ENCODE measurements around the gene P2RY14.

P2RY14 gene

DNA sequence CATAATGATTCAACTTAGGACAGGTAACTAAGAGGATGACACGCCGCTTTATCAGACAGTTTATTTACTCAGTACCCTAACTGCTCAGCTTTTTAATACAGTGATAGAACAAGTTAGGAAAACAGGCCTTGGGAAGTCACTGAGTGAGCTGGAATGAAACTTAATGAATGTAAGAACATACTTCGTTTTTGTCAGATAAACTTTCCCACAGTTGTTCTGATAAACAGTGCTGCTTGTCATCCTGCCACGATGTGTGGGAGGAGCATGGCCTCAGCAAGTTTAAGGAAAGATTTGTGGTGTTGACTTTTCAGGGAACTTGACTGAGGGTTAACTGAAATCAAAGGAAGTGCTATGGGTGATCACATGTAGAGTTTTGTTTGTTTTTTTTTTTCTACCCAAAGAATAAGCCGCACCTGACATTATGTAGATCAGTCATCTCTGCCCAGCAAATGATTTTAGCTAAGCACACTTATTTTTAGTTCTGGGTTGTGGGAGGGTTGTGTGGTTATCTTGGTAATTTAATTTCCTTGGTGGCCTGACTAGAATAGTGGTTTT, 5.6 kb upstream of the P2RY14 start:
- Mint-ChIP-seq H3K27me3 (no peaks in the 10 kb centered on the region), H3K4me1 (peaks cover 39% of the 10 kb centered on the region), H3K27ac (peak overlapping the region in 1 of 2 donors; percentile 11), H3K9me3 (no peaks in the 10 kb centered on the region), H3K4me3 (peak overlapping the region; percentile 16 to 19)
- peak; percentile 81 for ATAC-seq
- DNase-seq: peak in 1 of 2 donors; percentile 21

GRCh38 chr3:151283387-151283786, 5.0 kb upstream of the P2RY14 start:
- Mint-ChIP-seq H3K27me3 (no peaks in the 10 kb centered on the region), H3K27ac (no peak overlapping the region), H3K4me1 (peaks cover 45% of the 10 kb centered on the region), H3K9me3 (no peaks in the 10 kb centered on the region), H3K4me3 (peak overlapping the region in 1 of 2 donors; percentile 2)
- ATAC-seq (peak; percentile 64), DNase-seq (no peak)

DNA sequence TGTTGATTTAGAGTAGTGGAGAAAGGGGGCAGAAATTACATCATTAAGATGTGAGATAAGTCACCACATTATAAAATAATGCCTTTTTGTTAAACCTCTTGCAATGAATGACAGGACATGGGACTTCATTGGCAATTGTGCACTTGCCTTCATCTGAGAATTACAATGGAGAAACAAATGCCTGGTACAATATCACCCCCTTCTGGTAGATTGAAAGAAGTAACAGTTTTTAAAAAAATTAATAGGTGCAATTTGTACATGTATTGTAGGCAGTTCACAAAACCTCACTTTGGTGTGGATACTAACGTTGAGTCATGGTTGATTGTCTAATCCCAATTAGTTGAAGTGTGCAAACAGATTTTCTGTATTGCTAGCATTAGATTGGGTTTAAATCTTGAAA, 4.6 kb upstream of the P2RY14 start:
- H3K27ac Mint-ChIP-seq: no peak overlapping the region
- H3K4me1 Mint-ChIP-seq: peaks cover 49% of the 10 kb centered on the region
- H3K4me3 Mint-ChIP-seq: no peak overlapping the region
- H3K27me3 Mint-ChIP-seq: no peaks in the 10 kb centered on the region
- ATAC-seq: peak; percentile 63
- H3K9me3 Mint-ChIP-seq: no peaks in the 10 kb centered on the region
- no peak for DNase-seq

DNA sequence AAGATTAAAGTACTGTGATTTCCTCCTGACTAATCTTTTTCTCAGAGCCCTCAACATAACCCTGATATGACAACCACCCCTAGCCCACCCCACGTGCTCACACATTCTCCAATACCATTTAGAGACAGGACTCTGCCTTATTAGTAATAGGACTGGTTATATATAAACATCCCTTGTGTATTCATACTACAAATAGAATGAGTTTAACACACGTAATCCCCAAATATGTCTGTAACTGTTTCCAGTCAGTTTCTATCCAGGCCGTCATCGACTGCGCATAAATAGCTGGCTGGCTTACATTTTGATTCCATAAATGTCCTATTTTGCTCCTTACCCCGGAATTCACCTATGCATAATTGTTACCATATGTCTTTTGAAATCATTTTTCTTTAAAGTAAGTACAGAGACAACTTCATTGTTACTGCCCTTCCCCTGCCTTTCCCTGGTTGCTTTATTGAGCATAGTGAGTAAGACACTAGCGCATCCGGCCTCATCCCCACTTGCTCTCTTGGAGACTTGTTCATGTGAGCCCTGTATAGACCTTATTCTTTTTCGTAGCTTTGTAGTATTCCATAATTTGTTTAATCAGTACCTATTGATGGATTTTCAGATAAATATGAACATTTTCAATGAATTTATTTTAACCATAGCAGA, 3.5 kb upstream of the P2RY14 start:
- Mint-ChIP-seq H3K9me3 (no peaks in the 10 kb centered on the region), H3K27ac (no peak overlapping the region), H3K4me3 (no peak overlapping the region), H3K27me3 (no peaks in the 10 kb centered on the region), H3K4me1 (peaks cover 53% of the 10 kb centered on the region)
- ATAC-seq (no peak), DNase-seq (no peak)

DNA sequence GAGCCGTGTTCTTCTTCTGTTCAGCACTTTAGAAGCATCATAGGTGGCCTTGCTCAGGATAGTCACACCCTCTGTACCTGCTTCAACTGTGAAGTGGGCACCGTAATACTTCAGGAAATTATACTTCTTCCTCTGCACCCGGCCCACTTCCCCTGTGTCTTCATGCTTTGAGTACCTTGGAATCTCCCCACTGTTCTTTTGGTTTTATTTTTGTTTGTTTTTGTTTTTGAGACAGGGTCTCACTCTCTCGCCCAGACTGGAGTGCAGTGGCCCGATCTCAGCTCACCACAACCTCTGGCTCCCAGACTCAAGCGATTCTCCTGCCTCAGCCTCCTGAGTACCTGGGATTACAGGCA, 1.7 kb downstream of the P2RY14 start:
- Mint-ChIP-seq H3K9me3 (no peaks in the 10 kb centered on the region), H3K4me1 (peaks cover 60% of the 10 kb centered on the region), H3K27me3 (no peaks in the 10 kb centered on the region), H3K4me3 (peak overlapping the region; percentile 67 to 76), H3K27ac (peak overlapping the region; percentile 75 to 91)
- ATAC-seq: peak; percentile 86
- DNase-seq: peak in 1 of 2 donors; percentile 43

- peak overlapping the region in 1 of 2 donors; percentile 91 for H3K27ac Mint-ChIP-seq
- peaks cover 61% of the 10 kb centered on the region for H3K4me1 Mint-ChIP-seq
- peak overlapping the region; percentile 14 to 76 for H3K4me3 Mint-ChIP-seq
- no peaks in the 10 kb centered on the region for H3K27me3 Mint-ChIP-seq
- no peak for DNase-seq
- H3K9me3 Mint-ChIP-seq: no peaks in the 10 kb centered on the region
- peak; percentile 41 for ATAC-seq
Measured at GRCh38 chr3:151276038-151276686, 2.2 kb downstream of the P2RY14 start.

DNA sequence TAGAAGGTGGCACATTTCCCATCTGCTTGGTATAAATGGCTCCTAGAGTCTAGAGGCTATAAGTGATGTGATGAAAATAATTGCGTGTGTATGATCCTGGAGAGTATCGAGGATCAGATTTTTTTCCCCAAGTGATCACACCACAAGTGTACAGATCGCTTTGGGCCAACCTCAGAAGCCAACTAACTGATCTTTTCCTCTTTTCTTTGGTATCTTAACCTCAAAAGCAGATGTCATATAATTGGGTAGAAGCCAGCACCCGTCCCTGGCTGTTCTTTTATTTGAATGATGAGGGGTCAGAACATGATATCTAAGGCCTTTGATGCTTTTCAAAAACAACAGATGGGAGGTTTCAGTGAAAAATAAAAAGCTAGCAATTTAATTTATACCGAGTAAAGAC, 3.3 kb downstream of the P2RY14 start:
- H3K27ac Mint-ChIP-seq: peak overlapping the region in 1 of 2 donors; percentile 34
- no peaks in the 10 kb centered on the region for H3K9me3 Mint-ChIP-seq
- no peaks in the 10 kb centered on the region for H3K27me3 Mint-ChIP-seq
- peaks cover 63% of the 10 kb centered on the region for H3K4me1 Mint-ChIP-seq
- DNase-seq: no peak
- ATAC-seq: no peak
- H3K4me3 Mint-ChIP-seq: no peak overlapping the region

DNA sequence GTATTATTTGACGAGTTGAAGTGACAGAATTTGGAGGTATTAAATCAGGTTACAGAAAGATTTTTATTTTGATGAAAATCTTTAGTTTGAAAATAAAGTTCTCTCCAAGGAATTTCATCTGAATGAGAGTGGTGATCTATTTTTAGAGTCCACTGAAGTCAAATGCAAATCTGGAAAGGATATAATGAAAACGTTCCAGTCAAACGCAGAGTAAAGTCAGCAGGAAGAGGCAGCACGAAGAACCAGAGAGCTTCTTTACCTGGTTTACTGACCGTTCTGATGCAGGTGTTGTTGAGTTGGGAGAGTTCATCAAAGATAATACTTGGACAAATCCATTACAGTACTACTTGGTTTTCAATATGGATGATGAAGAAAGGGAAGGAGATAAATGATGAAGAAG, 8.7 kb downstream of the P2RY14 start:
- ATAC-seq (no peak), DNase-seq (no peak)
- H3K4me1 Mint-ChIP-seq: peaks cover 38% of the 10 kb centered on the region
- H3K27ac Mint-ChIP-seq: peak overlapping the region in 1 of 2 donors; percentile 53
- H3K27me3 Mint-ChIP-seq: no peaks in the 10 kb centered on the region
- H3K9me3 Mint-ChIP-seq: peaks cover 0 to 9% of the 10 kb centered on the region in 2 donors
- H3K4me3 Mint-ChIP-seq: peak overlapping the region; percentile 2 to 19

GRCh38 chr3:151268267-151269235, 9.8 kb downstream of the P2RY14 start:
- H3K27me3 Mint-ChIP-seq: no peaks in the 10 kb centered on the region
- H3K4me1 Mint-ChIP-seq: peaks cover 33% of the 10 kb centered on the region
- DNase-seq (peak; percentile 45 to 81), ATAC-seq (peak; percentile 94)
- H3K9me3 Mint-ChIP-seq: peaks cover 0 to 9% of the 10 kb centered on the region in 2 donors
- peak overlapping the region; percentile 59 to 74 for H3K4me3 Mint-ChIP-seq
- H3K27ac Mint-ChIP-seq: peak overlapping the region; percentile 69 to 87

GRCh38 chr3:151267066-151267465, 11.3 kb downstream of the P2RY14 start:
- H3K9me3 Mint-ChIP-seq: peaks cover 0 to 9% of the 10 kb centered on the region in 2 donors
- no peak overlapping the region for H3K27ac Mint-ChIP-seq
- H3K27me3 Mint-ChIP-seq: no peaks in the 10 kb centered on the region
- peaks cover 32% of the 10 kb centered on the region for H3K4me1 Mint-ChIP-seq
- H3K4me3 Mint-ChIP-seq: no peak overlapping the region
- ATAC-seq: no peak
- DNase-seq: no peak

DNA sequence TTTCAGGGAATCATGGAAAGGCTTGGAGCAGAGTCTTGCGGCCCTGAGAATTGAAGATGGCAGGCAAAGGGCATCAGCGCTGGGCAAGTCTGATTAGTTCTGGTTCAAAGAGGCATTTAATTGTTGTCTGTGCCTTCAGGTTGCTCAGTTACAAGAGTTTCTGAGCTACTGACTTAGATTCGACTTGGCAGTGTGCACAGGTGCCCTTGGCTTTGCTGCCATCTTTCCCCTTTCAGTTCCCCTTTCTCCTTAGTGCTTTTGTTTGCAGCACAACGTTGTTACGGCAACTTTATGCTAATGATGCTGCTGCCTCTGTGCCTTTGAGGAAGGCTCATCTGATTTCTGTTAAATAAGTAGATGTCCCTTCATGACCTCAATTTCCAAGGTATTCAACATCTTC, 12.5 kb downstream of the P2RY14 start:
- Mint-ChIP-seq H3K27me3 (no peaks in the 10 kb centered on the region), H3K9me3 (peaks cover 0 to 9% of the 10 kb centered on the region in 2 donors), H3K4me3 (no peak overlapping the region), H3K27ac (no peak overlapping the region), H3K4me1 (peaks cover 27% of the 10 kb centered on the region)
- no peak for DNase-seq
- no peak for ATAC-seq

DNA sequence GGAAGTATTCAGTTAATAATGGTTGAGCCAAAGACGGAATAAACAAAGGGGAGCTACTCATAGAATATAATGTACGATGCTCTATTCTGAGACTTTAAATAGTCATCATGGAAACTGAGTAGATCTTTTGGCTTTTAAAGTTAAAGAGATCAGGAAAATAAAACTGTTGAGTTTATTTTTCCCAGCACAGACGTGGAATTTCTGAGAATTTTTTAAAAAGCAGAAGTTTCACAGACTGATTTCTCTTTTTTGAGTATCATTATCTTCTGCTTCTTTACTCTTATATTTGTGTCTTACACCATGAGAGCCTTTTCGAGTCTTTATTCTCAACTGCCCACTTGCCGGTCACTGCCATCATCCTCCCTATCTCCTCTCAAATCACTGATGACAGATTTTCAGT, 13.2 kb downstream of the P2RY14 start:
- ATAC-seq (no peak), DNase-seq (no peak)
- Mint-ChIP-seq H3K9me3 (peaks cover 0 to 9% of the 10 kb centered on the region in 2 donors), H3K27me3 (no peaks in the 10 kb centered on the region), H3K4me3 (no peak overlapping the region), H3K27ac (no peak overlapping the region), H3K4me1 (peaks cover 21% of the 10 kb centered on the region)

GRCh38 chr3:151264605-151265004, 13.7 kb downstream of the P2RY14 start:
- H3K27me3 Mint-ChIP-seq: peaks cover 5% of the 10 kb centered on the region

GRCh38 chr3:151262871-151263525, 15.3 kb downstream of the P2RY14 start:
- no peaks in the 10 kb centered on the region for H3K9me3 Mint-ChIP-seq
- no peak overlapping the region for H3K4me3 Mint-ChIP-seq
- H3K27ac Mint-ChIP-seq: peak overlapping the region in 1 of 2 donors; percentile 36
- no peak for ATAC-seq
- H3K4me1 Mint-ChIP-seq: no peaks in the 10 kb centered on the region
- H3K27me3 Mint-ChIP-seq: peaks cover 8% of the 10 kb centered on the region
- no peak for DNase-seq

More at GRCh38 chr3:151264605-151265004, 13.7 kb downstream of the P2RY14 start:
- no peak overlapping the region for H3K4me3 Mint-ChIP-seq
- ATAC-seq: no peak
- H3K4me1 Mint-ChIP-seq: peaks cover 16% of the 10 kb centered on the region
- no peak for DNase-seq
- H3K9me3 Mint-ChIP-seq: peaks cover 0 to 5% of the 10 kb centered on the region in 2 donors
- H3K27ac Mint-ChIP-seq: no peak overlapping the region

DNA sequence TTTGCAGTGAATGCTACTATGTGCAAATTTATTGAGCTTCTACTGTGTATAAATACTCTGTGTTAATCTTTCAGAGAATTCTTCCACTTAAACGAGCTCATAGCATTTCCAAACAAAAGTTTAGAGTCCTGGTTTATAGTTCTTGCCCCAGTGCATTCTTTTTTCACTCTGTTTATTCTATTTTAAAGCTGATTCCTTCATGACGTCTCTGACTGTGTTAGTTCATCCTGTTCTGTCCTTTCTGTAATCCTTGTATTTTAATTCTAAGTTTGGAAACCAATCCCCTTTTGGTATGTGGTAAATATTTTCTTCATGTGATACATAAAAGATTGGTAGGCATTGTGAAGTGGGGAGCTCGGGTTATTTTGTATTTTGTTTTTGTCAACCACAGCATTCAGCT, 18.7 kb downstream of the P2RY14 start:
- no peaks in the 10 kb centered on the region for H3K9me3 Mint-ChIP-seq
- peaks cover 8% of the 10 kb centered on the region for H3K27me3 Mint-ChIP-seq
- H3K27ac Mint-ChIP-seq: no peak overlapping the region
- ATAC-seq (no peak), DNase-seq (no peak)
- H3K4me1 Mint-ChIP-seq: no peaks in the 10 kb centered on the region
- H3K4me3 Mint-ChIP-seq: no peak overlapping the region
